H1 (cell line): ENCODE data around the gene TPSB2. TPM values are rescaled to one million over a fixed set of nuclear protein-coding genes. Genes with fewer than 3 reads are reported as not detected.
"Not testable (repeated sequence)": the region's sequence is repeated elsewhere in the genome, so short reads cannot be mapped to it uniquely, and the experiment has no call there.

Experiments used
- CTCF ChIA-PET: fragments of 300-600 bp; sonication (Branson Sonifier 250); formaldehyde crosslinking; loops from one replicate; lab custom pipeline; 2021; ENCODE audit not compliant: partially characterized antibody; lab: Charles Lee
- POLR2A ChIA-PET: fragments of 300-600 bp; sonication (Branson Sonifier 250); formaldehyde crosslinking; loops from one replicate; lab custom pipeline; 2021; ENCODE audit warnings: inconsistent platforms; ENCODE audit not compliant: partially characterized antibody; lab: Charles Lee
- DNase-seq, 2 experiments: peaks; one replicate each; pipeline versions ENCODE4 v3.0.0 to v3.0.0-alpha.2; 2010 to 2022; ENCODE audit warnings: low spot score in 2 of 2, low read depth in 1 of 2, mixed read lengths in 1 of 2
- FAIRE-seq: peaks from 2 replicates; lab custom pipeline; 2011; peaks lifted over from hg19 to GRCh38; lab: Jason Lieb, UNC
- H2AFZ ChIP-seq: 2 replicates; pipeline ENCODE4 v1.8.1; 2012; ENCODE audit warnings: low read length, inconsistent platforms
- H2AK5ac ChIP-seq: 2 replicates; pipeline ENCODE4 v1.6.1; 2013; ENCODE audit warnings: low read depth, low read length
- H2BK120ac ChIP-seq: replicated peaks from 2 replicates; pipeline ENCODE3; 2013; ENCODE audit warnings: low read depth, low read length, inconsistent platforms
- H2BK12ac ChIP-seq: 2 replicates; pipeline ENCODE4 v1.6.1; 2013; ENCODE audit warnings: low read depth, low read length
- H2BK15ac ChIP-seq: 2 replicates; pipeline ENCODE4 v1.6.1; 2013; ENCODE audit warnings: low read length
- H2BK20ac ChIP-seq: 2 replicates; pipeline ENCODE4 v1.6.1; 2013; ENCODE audit warnings: low read length
- H2BK5ac ChIP-seq: 2 replicates; pipeline ENCODE4 v1.6.1; 2013; ENCODE audit warnings: low read depth, low read length
- H3K14ac ChIP-seq: 2 replicates; pipeline ENCODE4 v1.6.1; 2013; ENCODE audit warnings: inconsistent platforms; ENCODE audit not compliant: insufficient read length
- H3K18ac ChIP-seq: 2 replicates; pipeline ENCODE4 v1.6.1; 2013; ENCODE audit warnings: low read length; ENCODE audit errors: extremely low read depth
- H3K23ac ChIP-seq: 2 replicates; pipeline ENCODE4 v1.6.1; 2013; ENCODE audit warnings: inconsistent platforms; ENCODE audit not compliant: insufficient read length
- H3K23me2 ChIP-seq: 2 replicates; pipeline ENCODE4 v1.6.1; 2013; ENCODE audit warnings: low read depth, low read length
- H3K27ac ChIP-seq: 2 replicates; pipeline ENCODE4 v1.6.1; 2011; ENCODE audit warnings: low read depth, low read length, inconsistent platforms
- H3K27me3 ChIP-seq, 4 experiments: replicated peaks in 1 of 4; 1 replicate in 1 of 4; 2 replicates in 3 of 4; pipeline versions ENCODE4 v1.6.1 to v1.8.1; 2011 to 2013; ENCODE audit warnings: low read length in 3 of 4, mild to moderate bottlenecking in 3 of 4, inconsistent platforms in 2 of 4, mixed read lengths in 2 of 4, moderate library complexity in 1 of 4; ENCODE audit not compliant: control insufficient read depth in 3 of 4, insufficient read depth in 3 of 4; ENCODE audit errors: extremely low read depth in 1 of 4
- H3K36me3 ChIP-seq, 4 experiments: 2 replicates each; pipeline versions ENCODE4 v1.6.1 to v1.8.1; 2011 to 2013; ENCODE audit warnings: mild to moderate bottlenecking in 4 of 4, low read length in 3 of 4, moderate library complexity in 2 of 4, control low read depth in 1 of 4, inconsistent platforms in 1 of 4; ENCODE audit not compliant: insufficient read depth in 4 of 4, control insufficient read depth in 2 of 4
- H3K4ac ChIP-seq: replicated peaks from 2 replicates; pipeline ENCODE3; 2013; ENCODE audit warnings: low read length, low read depth, mixed read lengths, inconsistent platforms; ENCODE audit not compliant: insufficient read length
- H3K4me1 ChIP-seq, 4 experiments: replicated peaks in 1 of 4; 1 replicate in 1 of 4; 2 replicates in 3 of 4; pipeline versions ENCODE4 v1.6.1 to v1.8.1; 2011 to 2013; ENCODE audit warnings: low read length in 3 of 4, inconsistent platforms in 2 of 4, mixed read lengths in 1 of 4; ENCODE audit not compliant: insufficient read depth in 4 of 4, control insufficient read depth in 3 of 4
- H3K4me2 ChIP-seq, 2 experiments: 2 replicates each; pipeline versions ENCODE4 v1.6.1 to v1.8.1; 2011 to 2013; ENCODE audit warnings: low read depth in 2 of 2, low read length in 2 of 2, control low read depth in 1 of 2, inconsistent platforms in 1 of 2, mild to moderate bottlenecking in 1 of 2; ENCODE audit not compliant: insufficient read depth in 1 of 2
- H3K4me3 ChIP-seq, 4 experiments: fragments of 200-600, 300-600 bp in 1 of 4; sonication (generic), shearing (Covaris generic), sonication (Bioruptor Twin) in 1 of 4; 2 replicates each; pipeline versions ENCODE4 v1.5.1 to v1.8.1; 2011 to 2016; ENCODE audit warnings: low read length in 4 of 4, low read depth in 3 of 4, control low read depth in 2 of 4, inconsistent platforms in 2 of 4, mild to moderate bottlenecking in 2 of 4, mixed read lengths in 1 of 4, moderate library complexity in 1 of 4; ENCODE audit not compliant: insufficient read depth in 2 of 4; ENCODE audit errors: extremely low read depth in 1 of 4
- H3K56ac ChIP-seq: replicated peaks from 2 replicates; pipeline ENCODE3; 2013; ENCODE audit warnings: low read depth, mild to moderate bottlenecking, mixed read lengths, low read length, inconsistent platforms; ENCODE audit not compliant: insufficient read length
- H3K79me1 ChIP-seq: 2 replicates; pipeline ENCODE4 v1.6.1; 2013; ENCODE audit warnings: low read depth, low read length, control low read depth
- H3K79me2 ChIP-seq, 2 experiments: 2 replicates each; pipeline versions ENCODE4 v1.6.1 to v1.8.1; 2012 to 2013; ENCODE audit warnings: low read length in 2 of 2, mild to moderate bottlenecking in 2 of 2, inconsistent platforms in 1 of 2; ENCODE audit not compliant: insufficient read depth in 2 of 2, control insufficient read depth in 1 of 2
- H3K9ac ChIP-seq, 4 experiments: replicated peaks in 1 of 4; 1 replicate in 1 of 4; 2 replicates in 3 of 4; pipeline versions ENCODE4 v1.6.1 to v1.8.1; 2011 to 2013; ENCODE audit warnings: low read depth in 3 of 4, low read length in 3 of 4, control low read depth in 2 of 4, mild to moderate bottlenecking in 2 of 4, moderate library complexity in 2 of 4, inconsistent platforms in 1 of 4; ENCODE audit errors: extremely low read depth in 1 of 4
- H3K9me3 ChIP-seq, 2 experiments: 2 replicates each; pipeline versions ENCODE4 v1.6.1 to v1.8.1; 2012 to 2013; ENCODE audit warnings: mild to moderate bottlenecking in 2 of 2, moderate library complexity in 2 of 2, control low read depth in 1 of 2, inconsistent platforms in 1 of 2, low read depth in 1 of 2, low read length in 1 of 2, mixed read lengths in 1 of 2; ENCODE audit not compliant: insufficient read depth in 2 of 2
- H4K20me1 ChIP-seq, 2 experiments: replicated peaks in 1 of 2; 2 replicates each; pipeline versions ENCODE3 to v1.8.1; 2011 to 2013; ENCODE audit warnings: inconsistent platforms in 2 of 2, low read length in 2 of 2, mild to moderate bottlenecking in 1 of 2; ENCODE audit not compliant: insufficient read depth in 2 of 2, control insufficient read depth in 1 of 2
- H4K5ac ChIP-seq: 2 replicates; pipeline ENCODE4 v1.6.1; 2013; ENCODE audit warnings: low read length, low read depth, mixed read lengths, inconsistent platforms; ENCODE audit not compliant: insufficient read length
- H4K8ac ChIP-seq: 2 replicates; pipeline ENCODE4 v1.8.0; 2013; ENCODE audit warnings: mild to moderate bottlenecking, moderate library complexity, low read length, inconsistent platforms; ENCODE audit not compliant: insufficient read depth; ENCODE audit errors: extremely low read depth
- H4K91ac ChIP-seq: replicated peaks from 2 replicates; pipeline ENCODE3; 2013; ENCODE audit warnings: low read length, mixed read lengths, inconsistent platforms; ENCODE audit not compliant: insufficient read length
- EZH2 ChIP-seq: fragments of 200-600 bp; sonication (generic); IDR thresholded peaks from 2 replicates; pipeline ENCODE4 v1.7.1; 2012; ENCODE audit warnings: low read depth, mild to moderate bottlenecking, moderate library complexity, low read length, inconsistent platforms; ENCODE audit not compliant: severe bottlenecking
- HDAC2 ChIP-seq, 2 experiments: fragments of 300-600 bp in 1 of 2; sonication (generic) in 1 of 2; IDR thresholded peaks; 2 replicates each; pipeline ENCODE4 v1.6.1; 2011 to 2012; ENCODE audit warnings: low read depth in 2 of 2, low read length in 2 of 2, mild to moderate bottlenecking in 2 of 2, moderate library complexity in 2 of 2, borderline replicate concordance in 1 of 2, inconsistent platforms in 1 of 2
- WGBS, 2 experiments: shearing (Covaris generic) in 1 of 2; methylation state at CpG; one replicate each; pipeline versions ENCODE4 v1.1.6 to v1.1.7; 2013 to 2015; ENCODE audit warnings: low lambda C conversion rate in 2 of 2, mixed read lengths in 2 of 2, inconsistent platforms in 1 of 2, low coverage in 1 of 2, missing lambda C conversion rate in 1 of 2; ENCODE audit not compliant: insufficient replicate concordance in 2 of 2, insufficient coverage in 1 of 2, insufficient read length in 1 of 2; ENCODE audit errors: extremely low coverage in 1 of 2, missing lambda C conversion rate in 1 of 2; 5-methylcytosine and 5-hydroxymethylcytosine counted together
- polyA plus RNA-seq, 7 experiments: library from polyadenylated mRNA; depleted of rRNA in 3 of 7; stranded (reverse) in 5 of 7; unstranded in 2 of 7; fragments of >200 nt in 5 of 7; fragments of 200-250 nt in 2 of 7; gene quantifications; 1 replicate in 5 of 7; 2 replicates in 1 of 7; 4 replicates in 1 of 7; pipeline versions ENCODE4 v1.2.1 to v1.2.3, GENCODE V29; 2011 to 2013; ENCODE audit warnings: missing spikeins in 2 of 7, mixed read lengths in 2 of 7
- total RNA-seq: library from RNA; stranded (reverse); fragmentation: NEBNext Ultra II Directional; extraction: Animal tissue kit (Norgen Biotek cat#: 25700); gene quantifications from 2 replicates; pipeline ENCODE4 v1.2.1, GENCODE V29; 2021

Gene TPSB2
- total and polyA plus RNA-seq, 2 of the 8 experiments (the other 6 are each of a cell fraction or from before 2014, with no cell fraction given) = 0.08 TPM; not detected in 1

- no peak for TF ChIP-seq HDAC2 (IDR thresholded peaks at IDR 0.05; ENCODE audit: borderline replicate concordance in 1 of 2, low read depth in 2 of 2, low read length in 2 of 2)
- no peak for TF ChIP-seq EZH2
These were observed 30.5 kb downstream of the TPSB2 start (continued) for GRCh38 chr16:1199347-1200013.

- H4K91ac ChIP-seq, DNase-seq, H2AFZ ChIP-seq, H3K79me1 ChIP-seq, FAIRE-seq, H3K4me3 ChIP-seq, H2AK5ac ChIP-seq, H3K18ac ChIP-seq, H2BK15ac ChIP-seq, POLR2A ChIA-PET, H3K9me3 ChIP-seq, H2BK20ac ChIP-seq, H2BK5ac ChIP-seq, H3K27me3 ChIP-seq, H3K27ac ChIP-seq, H3K4me2 ChIP-seq, H3K4ac ChIP-seq, H4K8ac ChIP-seq, H3K4me1 ChIP-seq, H3K14ac ChIP-seq, H2BK12ac ChIP-seq, H3K9ac ChIP-seq, H3K56ac ChIP-seq, CTCF ChIA-PET, H4K5ac ChIP-seq, H2BK120ac ChIP-seq, H3K23ac ChIP-seq, H3K79me2 ChIP-seq, H3K23me2 ChIP-seq: not testable (repeated sequence)
- H3K36me3 ChIP-seq = peaks cover 0 to 20% (median 3%) of the 10 kb centered on the region in 4 experiments; a peak in 4 of 8 replicates
- peaks cover 6 to 28% of the 10 kb centered on the region in 2 experiments for H4K20me1 ChIP-seq
- WGBS, 2 experiments = 89% methylated on average over 8 of the region's 44 CpGs; no CpG with 5 or more reads in 1 of the 2 experiments
These were observed 31.2 kb downstream of the TPSB2 start for GRCh38 chr16:1198671-1199346.
